Stimulated activated CD4-positive, alpha-beta T cell treated with anti-CD3 and anti-CD28 coated beads, Interleukin-4, amount 100 ng/mL, for 48 hours (primary cell): ENCODE measurements around the gene PPIF.
A peak's percentile ranks its signal among the peaks of the same experiment; 100 is the strongest.

Experiments
- DNase-seq, 2 donors: peaks; one replicate each; pipeline ENCODE4 v3.0.0-alpha.2; 2020; ENCODE audit warnings: low read depth in 2 of 2

PPIF gene

GRCh38 chr10:79387466-79387973 is 40.3 kb downstream of the PPIF start:
- DNase-seq, result no peak

GRCh38 chr10:79387974-79388850 is 40.9 kb downstream of the PPIF start:
- DNase-seq, result no peak

- no peak for DNase-seq
Measured at GRCh38 chr10:79390057-79390456, 42.8 kb downstream of the PPIF start.

GRCh38 chr10:79390551-79391229 is 43.4 kb downstream of the PPIF start:
- DNase-seq, result no peak

GRCh38 chr10:79391231-79392019 is 44.2 kb downstream of the PPIF start:
- no peak for DNase-seq

- DNase-seq, result no peak
Measured at GRCh38 chr10:79392020-79392398, 44.7 kb downstream of the PPIF start.

GRCh38 chr10:79392506-79393176 is 45.4 kb downstream of the PPIF start:
- DNase-seq, result no peak

GRCh38 chr10:79393221-79393923 is 46.1 kb downstream of the PPIF start:
- DNase-seq, result no peak

- DNase-seq, result no peak
Measured at GRCh38 chr10:79393924-79394610, 46.8 kb downstream of the PPIF start.

- DNase-seq, result no peak
Measured at GRCh38 chr10:79394664-79395063, 47.4 kb downstream of the PPIF start.

- no peak for DNase-seq
Measured at GRCh38 chr10:79396520-79396919, 49.3 kb downstream of the PPIF start.

- DNase-seq, result no peak
Measured at GRCh38 chr10:79397051-79397450, 49.8 kb downstream of the PPIF start.

GRCh38 chr10:79397575-79398303 is 50.5 kb downstream of the PPIF start:
- DNase-seq, result no peak

- DNase-seq, result no peak
Measured at GRCh38 chr10:79398642-79399041, 51.4 kb downstream of the PPIF start.

- DNase-seq, result no peak
Measured at GRCh38 chr10:79399223-79399831, 52.1 kb downstream of the PPIF start.

- DNase-seq, result peak; percentile 43 to 64
Measured at GRCh38 chr10:79400146-79401004, 53.1 kb downstream of the PPIF start.

GRCh38 chr10:79401015-79401921 is 54.0 kb downstream of the PPIF start:
- no peak for DNase-seq
